OCI-LY7 (cell line): ENCODE results near the gene GNAO1.

Source experiments
- EZH2phosphoT487 ChIP-seq: fragments of 200-600 bp; sonication (generic); IDR thresholded peaks from 2 replicates; pipeline ENCODE4 v1.6.1; 2018; ENCODE audit warnings: low read depth, borderline replicate concordance, mild to moderate bottlenecking, mixed run types, antibody characterized with exemption, low read length, moderate library complexity, mixed read lengths
- TF ChIP-seq, protein P1 (sequence below): fragments of 200-600 bp; sonication (generic); conservative IDR thresholded peaks from 2 replicates; pipeline ENCODE4 v1.5.1; 2014; ENCODE audit warnings: mild to moderate bottlenecking, antibody characterized with exemption, low read length, moderate library complexity, mixed read lengths

DNA sequence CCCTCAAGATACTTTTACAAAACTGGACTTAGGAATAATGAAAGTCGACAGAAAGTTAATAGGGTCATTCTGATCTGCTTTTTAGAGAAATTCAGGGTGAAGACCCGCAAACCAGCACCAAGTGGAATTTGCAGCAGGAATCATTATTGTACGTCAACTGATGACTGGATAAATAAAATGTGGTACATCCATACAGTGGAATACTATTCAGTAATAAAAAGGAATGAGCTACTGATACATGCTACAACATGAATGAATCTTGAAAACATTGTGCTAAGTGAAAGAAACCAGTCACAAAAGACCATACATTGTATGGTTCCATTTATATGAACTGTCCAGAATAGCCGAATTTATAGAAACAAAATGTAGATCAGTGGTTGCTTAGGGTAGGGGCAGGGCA lies 83.1 kb downstream of the GNAO1 start:
- TF ChIP-seq, protein P1, sequence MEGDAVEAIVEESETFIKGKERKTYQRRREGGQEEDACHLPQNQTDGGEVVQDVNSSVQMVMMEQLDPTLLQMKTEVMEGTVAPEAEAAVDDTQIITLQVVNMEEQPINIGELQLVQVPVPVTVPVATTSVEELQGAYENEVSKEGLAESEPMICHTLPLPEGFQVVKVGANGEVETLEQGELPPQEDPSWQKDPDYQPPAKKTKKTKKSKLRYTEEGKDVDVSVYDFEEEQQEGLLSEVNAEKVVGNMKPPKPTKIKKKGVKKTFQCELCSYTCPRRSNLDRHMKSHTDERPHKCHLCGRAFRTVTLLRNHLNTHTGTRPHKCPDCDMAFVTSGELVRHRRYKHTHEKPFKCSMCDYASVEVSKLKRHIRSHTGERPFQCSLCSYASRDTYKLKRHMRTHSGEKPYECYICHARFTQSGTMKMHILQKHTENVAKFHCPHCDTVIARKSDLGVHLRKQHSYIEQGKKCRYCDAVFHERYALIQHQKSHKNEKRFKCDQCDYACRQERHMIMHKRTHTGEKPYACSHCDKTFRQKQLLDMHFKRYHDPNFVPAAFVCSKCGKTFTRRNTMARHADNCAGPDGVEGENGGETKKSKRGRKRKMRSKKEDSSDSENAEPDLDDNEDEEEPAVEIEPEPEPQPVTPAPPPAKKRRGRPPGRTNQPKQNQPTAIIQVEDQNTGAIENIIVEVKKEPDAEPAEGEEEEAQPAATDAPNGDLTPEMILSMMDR, result no peak
- no peak for TF ChIP-seq EZH2phosphoT487
